Lower leg skin (tissue), 4 donors: ENCODE data around the gene NDUFB7. TPM values are rescaled to one million over a fixed set of nuclear protein-coding genes. Genes with fewer than 3 reads are reported as not detected.
A peak's percentile ranks its signal among the peaks of the same experiment; 100 is the strongest.

Experiments used
- DNase-seq, 2 donors: peaks; one replicate each; pipeline ENCODE4 v3.0.0-alpha.2; 2019; ENCODE audit warnings: low spot score in 2 of 2
- H3K4me3 ChIP-seq: fragments of 200-600 bp; sonication (generic); 2 replicates; pipeline ENCODE4 v1.5.1; 2017; ENCODE audit warnings: mild to moderate bottlenecking, low read depth; ENCODE audit not compliant: poor library complexity, severe bottlenecking
- POLR2A ChIP-seq, 2 donors: fragments of 450-650 bp; IDR thresholded peaks; one replicate each; pipeline ENCODE4 v1.6.1; 2016 to 2017; ENCODE audit warnings: antibody characterized with exemption in 2 of 2, mild to moderate bottlenecking in 1 of 2, moderate library complexity in 1 of 2
- WGBS, 2 donors: methylation state at CpG; one replicate each; pipeline ENCODE4 v1.1.5; 2018; 5-methylcytosine and 5-hydroxymethylcytosine counted together
- intact Hi-C: fragments of 100-400 bp; cut with DNase I; formaldehyde crosslinking; loops from one replicate; pipeline ENCODE4 v1.15.0; 2023; ENCODE audit warnings: low total_unique reads
- total RNA-seq, 4 donors: library from RNA; depleted of rRNA; stranded (reverse); fragments of >200 nt; gene quantifications; one replicate each; pipeline ENCODE4 v1.1.0, GENCODE V29; 2016
- TF ChIP-seq, protein P1 (sequence below), 3 donors: fragments of 450-650 bp; IDR thresholded peaks; one replicate each; pipeline ENCODE4 v1.5.1; 2016; ENCODE audit warnings: antibody characterized with exemption in 3 of 3, mild to moderate bottlenecking in 3 of 3, moderate library complexity in 2 of 3

The NDUFB7 gene
- total RNA-seq, 4 donors from 2014 or later = 219 to 332 (median 280) TPM

DNA sequence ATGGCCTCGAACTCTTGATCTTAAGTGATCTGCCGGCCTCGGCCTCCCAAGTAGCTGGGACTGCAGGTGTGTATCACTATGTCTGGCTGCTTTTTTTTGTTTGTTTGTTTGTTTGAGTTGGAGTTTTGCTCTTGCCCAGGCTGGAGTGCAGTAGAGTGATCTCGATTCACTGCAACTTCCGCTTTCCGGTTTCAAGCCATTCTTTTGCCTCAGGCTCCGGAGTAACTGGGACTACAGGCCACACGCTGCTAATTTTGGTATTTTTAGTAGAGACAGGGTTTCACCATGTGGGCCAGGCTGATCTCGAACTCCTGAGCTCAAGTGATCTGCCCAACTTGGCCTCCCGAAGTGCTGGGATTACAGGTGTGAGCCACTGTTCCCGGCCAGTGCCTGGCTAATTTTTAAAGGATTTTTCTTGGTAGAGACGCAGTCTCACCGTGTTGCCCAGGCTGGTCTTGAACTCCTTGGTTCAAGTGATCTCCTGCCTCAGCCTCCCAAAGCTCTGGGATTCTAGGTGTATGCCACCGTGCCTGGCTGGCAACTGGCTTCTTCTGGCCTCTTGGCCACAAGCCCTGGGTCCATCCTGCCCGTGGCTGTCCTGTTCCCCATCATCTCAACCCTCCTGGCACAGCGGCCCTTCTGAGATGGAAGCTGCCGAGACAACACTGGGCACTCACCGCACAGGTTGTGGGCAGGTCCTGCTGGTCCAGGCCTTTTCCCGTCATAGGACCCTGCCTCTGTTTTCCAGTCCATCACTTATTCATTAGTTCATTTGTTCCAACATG is 30.9 kb downstream of the NDUFB7 start:
- TF ChIP-seq POLR2A (IDR thresholded peaks at IDR 0.05) = no peak
- TF ChIP-seq, protein P1, sequence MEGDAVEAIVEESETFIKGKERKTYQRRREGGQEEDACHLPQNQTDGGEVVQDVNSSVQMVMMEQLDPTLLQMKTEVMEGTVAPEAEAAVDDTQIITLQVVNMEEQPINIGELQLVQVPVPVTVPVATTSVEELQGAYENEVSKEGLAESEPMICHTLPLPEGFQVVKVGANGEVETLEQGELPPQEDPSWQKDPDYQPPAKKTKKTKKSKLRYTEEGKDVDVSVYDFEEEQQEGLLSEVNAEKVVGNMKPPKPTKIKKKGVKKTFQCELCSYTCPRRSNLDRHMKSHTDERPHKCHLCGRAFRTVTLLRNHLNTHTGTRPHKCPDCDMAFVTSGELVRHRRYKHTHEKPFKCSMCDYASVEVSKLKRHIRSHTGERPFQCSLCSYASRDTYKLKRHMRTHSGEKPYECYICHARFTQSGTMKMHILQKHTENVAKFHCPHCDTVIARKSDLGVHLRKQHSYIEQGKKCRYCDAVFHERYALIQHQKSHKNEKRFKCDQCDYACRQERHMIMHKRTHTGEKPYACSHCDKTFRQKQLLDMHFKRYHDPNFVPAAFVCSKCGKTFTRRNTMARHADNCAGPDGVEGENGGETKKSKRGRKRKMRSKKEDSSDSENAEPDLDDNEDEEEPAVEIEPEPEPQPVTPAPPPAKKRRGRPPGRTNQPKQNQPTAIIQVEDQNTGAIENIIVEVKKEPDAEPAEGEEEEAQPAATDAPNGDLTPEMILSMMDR (IDR thresholded peaks at IDR 0.05) = no peak
- intact Hi-C loops = no loop called here
- H3K4me3 ChIP-seq = no peak overlapping the region
- no peak for DNase-seq
- WGBS, 2 donors = 69 to 76% methylated on average over 19 of the region's 19 CpGs

DNA sequence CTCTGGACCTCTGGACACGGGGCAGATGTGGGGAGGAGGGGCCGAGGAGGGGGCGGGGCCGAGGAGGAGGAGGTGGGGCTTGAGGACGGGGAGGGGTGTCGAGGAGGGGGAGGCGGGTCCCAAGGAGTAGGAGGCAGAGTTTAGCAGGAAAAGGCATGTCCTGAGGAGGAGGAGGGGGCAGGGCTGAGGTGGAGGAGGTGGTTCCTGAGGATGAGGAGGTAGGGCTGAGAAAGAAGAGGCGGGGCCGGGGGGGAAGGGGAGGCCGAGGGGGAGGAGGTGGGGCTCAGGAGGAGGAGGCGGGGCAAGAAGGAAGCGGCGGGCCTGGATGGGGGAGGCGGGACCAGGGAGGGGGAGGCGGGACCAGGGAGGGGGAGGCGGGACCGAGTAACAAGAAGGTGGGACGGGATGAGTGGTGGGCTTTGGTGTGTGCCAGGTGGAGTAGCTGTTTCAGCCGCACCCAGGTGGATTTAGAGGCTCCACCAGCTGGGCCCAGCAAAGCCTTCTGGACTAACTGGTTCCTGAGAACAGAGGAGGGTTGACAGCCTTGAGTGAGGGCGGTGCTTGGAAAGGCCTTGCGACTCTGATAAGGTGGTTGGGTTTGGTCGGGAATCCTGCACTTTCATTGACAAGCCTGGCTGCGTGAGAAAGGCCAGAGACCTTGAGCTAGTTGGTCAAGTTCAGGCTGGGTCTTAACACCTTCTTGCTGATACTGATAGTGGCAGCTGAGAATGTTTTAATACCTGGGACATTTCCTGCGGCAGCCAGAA is 34.8 kb downstream of the NDUFB7 start:
- DNase-seq = peak; percentile 71 to 90
- no peak overlapping the region for H3K4me3 ChIP-seq
- TF ChIP-seq, protein P1 (IDR thresholded peaks at IDR 0.05) = no peak
- TF ChIP-seq POLR2A (IDR thresholded peaks at IDR 0.05) = no peak
- intact Hi-C loops = no loop called here
- 20 to 23% methylated on average over 23 to 24 of the region's 24 CpGs for WGBS, 2 donors

DNA sequence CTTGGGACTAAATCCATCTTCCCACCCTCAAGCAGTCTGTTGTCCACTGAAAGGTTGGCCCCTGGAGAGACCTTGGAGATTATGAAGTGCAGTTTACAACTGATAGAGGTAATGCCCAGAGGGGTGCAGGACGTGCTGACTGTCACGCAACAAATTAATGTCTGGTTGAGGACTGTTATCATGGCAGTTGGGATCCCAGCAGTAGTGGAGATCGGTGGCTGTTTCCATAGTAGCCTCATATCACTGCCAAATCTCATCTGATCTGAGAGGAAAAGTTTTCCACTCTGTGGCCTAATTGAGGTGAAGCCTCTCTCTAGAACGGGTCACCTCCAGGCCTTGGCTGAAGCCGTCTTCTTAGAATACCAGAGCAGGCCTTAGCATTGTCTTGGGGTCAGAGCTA is 38.4 kb downstream of the NDUFB7 start:
- no peak for DNase-seq
- intact Hi-C loops = no loop called here
- TF ChIP-seq, protein P1 (IDR thresholded peaks at IDR 0.05) = no peak
- TF ChIP-seq POLR2A (IDR thresholded peaks at IDR 0.05) = no peak
- WGBS, 2 donors = 75 to 83% methylated on average over 5 of the region's 5 CpGs
- H3K4me3 ChIP-seq = no peak overlapping the region

DNA sequence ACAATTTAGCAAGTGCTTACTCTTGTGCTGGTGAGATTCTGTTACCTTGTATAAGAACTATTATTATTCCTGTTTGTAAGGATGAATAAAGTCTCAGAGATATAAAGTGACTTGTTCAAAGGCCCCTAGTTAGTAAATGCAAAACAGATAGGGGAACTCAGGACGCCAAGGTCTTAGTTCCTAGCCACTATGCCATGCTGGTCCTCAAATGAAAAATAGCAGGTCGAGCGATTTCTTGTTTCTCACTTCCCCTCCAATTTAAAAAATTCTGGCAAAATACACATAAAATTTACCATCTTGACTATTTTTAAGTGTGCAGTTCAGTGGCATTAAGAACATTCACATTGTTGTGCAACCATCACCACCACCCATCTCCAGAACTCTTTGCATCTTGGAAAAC is 41.4 kb downstream of the NDUFB7 start:
- intact Hi-C loops = no loop called here
- TF ChIP-seq POLR2A (IDR thresholded peaks at IDR 0.05) = no peak
- DNase-seq = no peak
- no peak overlapping the region for H3K4me3 ChIP-seq
- WGBS, 2 donors = 55 to 60% methylated on average over 3 of the region's 3 CpGs

DNA sequence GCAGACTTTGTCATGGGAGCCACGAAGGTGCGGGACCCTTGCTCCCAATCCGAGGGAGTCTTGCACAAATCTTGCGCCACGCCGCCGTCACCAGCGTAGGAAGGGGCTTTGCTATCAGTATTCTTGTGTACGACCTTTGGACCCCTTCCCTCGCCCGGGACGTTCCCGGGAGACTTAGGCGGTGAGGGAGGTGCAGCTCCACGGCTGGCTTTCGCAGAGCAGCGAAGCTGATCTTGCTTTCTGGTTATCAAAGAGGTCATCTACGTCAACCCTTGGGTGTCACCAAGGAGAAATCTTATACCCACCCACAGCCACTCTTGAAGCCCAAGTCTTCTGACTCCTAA is 41.9 kb downstream of the NDUFB7 start:
- peak overlapping the region; percentile 83 for H3K4me3 ChIP-seq
- DNase-seq = no peak
- TF ChIP-seq, protein P1 (IDR thresholded peaks at IDR 0.05) = no peak
- no peak for TF ChIP-seq POLR2A (IDR thresholded peaks at IDR 0.05)
- 0 to 1% methylated on average over 18 of the region's 18 CpGs for WGBS, 2 donors
- intact Hi-C loops = no loop called here

DNA sequence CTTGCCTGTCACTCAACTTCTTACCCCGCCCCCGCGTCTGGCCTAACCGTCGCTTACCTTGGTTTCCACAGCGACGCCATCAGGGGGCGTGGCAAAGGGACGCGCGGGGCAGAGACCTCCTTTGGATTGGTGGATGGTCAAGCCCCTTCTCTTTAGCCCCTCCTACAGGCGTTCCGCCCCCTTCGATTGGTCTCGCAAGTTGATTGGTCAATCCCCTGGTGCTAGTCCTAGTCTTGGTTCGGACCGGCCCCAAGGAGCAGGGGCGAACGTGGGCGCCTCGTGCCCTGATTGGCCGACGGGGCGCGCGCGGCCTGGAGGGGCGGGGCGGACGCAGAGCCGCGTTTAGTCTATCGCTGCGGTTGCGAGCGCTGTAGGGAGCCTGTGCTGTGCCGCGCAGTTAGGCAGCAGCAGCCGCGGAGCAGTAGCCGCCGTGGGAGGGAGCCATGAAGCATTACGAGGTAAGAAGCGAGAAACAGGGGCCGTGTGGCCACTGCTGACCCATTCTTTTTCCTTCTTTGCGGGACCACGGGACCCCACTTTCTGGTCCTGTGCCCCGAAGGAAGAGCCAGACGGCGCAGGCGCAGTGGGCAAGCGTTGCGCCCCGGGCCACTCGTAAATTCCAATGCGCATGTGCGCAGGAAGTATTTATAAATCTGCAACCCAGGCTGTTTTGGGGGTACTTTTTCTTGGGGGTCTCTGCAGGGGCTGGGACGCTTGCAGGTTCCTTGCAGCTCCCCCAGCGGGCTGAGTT is 42.4 kb downstream of the NDUFB7 start, which contains the start of gene TECR:
TECR (plus strand) TSS at position 341 of the 751 bp plus-strand sequence; CDS start at position 444, 103 bp downstream.
- DNase-seq = peak; percentile 100
- H3K4me3 ChIP-seq = peak within 1 kb of the TSS; percentile 83
- TF ChIP-seq, protein P1 (IDR thresholded peaks at IDR 0.05) = no peak
- TF ChIP-seq POLR2A (IDR thresholded peaks at IDR 0.05) = peak in 1 of 2 donors; percentile 83
- 0 to 1% methylated on average over 48 to 54 of the region's 59 CpGs for WGBS, 2 donors
- intact Hi-C loops = no loop called here
